DOHH2 (cell line): ENCODE data around the gene TXNL4B.
"Not testable (repeated sequence)": the region's sequence is repeated elsewhere in the genome, so short reads cannot be mapped to it uniquely, and the experiment has no call there.

ENCODE experiments used
- H3F3A ChIP-seq: fragments of 200-600 bp; sonication (generic), shearing (Covaris generic); 2 replicates; pipeline ENCODE4 v1.6.0; 2016; ENCODE audit warnings: antibody characterized with exemption, mild to moderate bottlenecking; ENCODE audit not compliant: control insufficient read depth, insufficient read depth
- H3K27ac ChIP-seq: fragments of 200-600 bp; sonication (generic); 2 replicates; pipeline ENCODE4 v1.5.1; 2014; ENCODE audit warnings: low read depth, mild to moderate bottlenecking, low read length, moderate library complexity
- H3K27me3 ChIP-seq: fragments of 200-600 bp; sonication (generic); 2 replicates; pipeline ENCODE4 v1.6.1; 2014; ENCODE audit warnings: mild to moderate bottlenecking, low read length, mixed read lengths; ENCODE audit not compliant: control insufficient read depth
- H3K36me3 ChIP-seq: fragments of 200-600 bp; sonication (generic); 2 replicates; pipeline ENCODE4 v1.6.1; 2014; ENCODE audit warnings: mild to moderate bottlenecking, low read length, moderate library complexity, mixed read lengths; ENCODE audit not compliant: control insufficient read depth
- H3K4me1 ChIP-seq: fragments of 200-600 bp; sonication (generic); 2 replicates; pipeline ENCODE4 v1.6.1; 2014; ENCODE audit warnings: mild to moderate bottlenecking, low read length, mixed read lengths; ENCODE audit not compliant: control insufficient read depth
- H3K4me2 ChIP-seq: fragments of 200-600 bp; sonication (generic); 2 replicates; pipeline ENCODE4 v1.6.0; 2014; ENCODE audit warnings: mild to moderate bottlenecking, low read length, moderate library complexity
- H3K4me3 ChIP-seq: fragments of 200-600 bp; sonication (generic); 2 replicates; pipeline ENCODE4 v1.5.1; 2014; ENCODE audit warnings: mild to moderate bottlenecking, low read length, mixed read lengths
- H3K79me2 ChIP-seq: fragments of 200-600 bp; sonication (generic); 2 replicates; pipeline ENCODE4 v1.6.1; 2014; ENCODE audit warnings: mild to moderate bottlenecking, low read length, mixed read lengths; ENCODE audit not compliant: control insufficient read depth
- H3K9me2 ChIP-seq: fragments of 200-600 bp; sonication (generic); replicated peaks from 2 replicates; pipeline ENCODE4 v1.6.1; 2014; ENCODE audit warnings: mild to moderate bottlenecking, low read length, mixed read lengths; ENCODE audit not compliant: control insufficient read depth
- H3K9me3 ChIP-seq: fragments of 200-600 bp; sonication (generic); 2 replicates; pipeline ENCODE4 v1.6.1; 2014; ENCODE audit warnings: antibody characterized with exemption, low read length, mixed read lengths; ENCODE audit not compliant: control insufficient read depth, insufficient read depth
- H4K20me1 ChIP-seq: fragments of 200-600 bp; sonication (generic); 2 replicates; pipeline ENCODE4 v1.6.0; 2014; ENCODE audit warnings: low read depth, mild to moderate bottlenecking, antibody characterized with exemption, low read length, moderate library complexity; ENCODE audit not compliant: control insufficient read depth, insufficient read depth
- CTCF ChIP-seq: fragments of 200-600 bp; sonication (generic); IDR thresholded peaks from one replicate; pipeline ENCODE4 v1.5.1; 2014; ENCODE audit warnings: antibody characterized with exemption, mild to moderate bottlenecking, low read depth, low read length; ENCODE audit not compliant: poor library complexity, severe bottlenecking
- EZH2phosphoT487 ChIP-seq: fragments of 200-600 bp; sonication (generic); IDR thresholded peaks from 2 replicates; pipeline ENCODE4 v1.6.1; 2017; ENCODE audit warnings: borderline replicate concordance, mild to moderate bottlenecking, antibody characterized with exemption, low read length, moderate library complexity, mixed read lengths

Gene TXNL4B

GRCh38 chr16:72085002-72085401, 8.4 kb downstream of the TXNL4B start:
- H3K4me2 ChIP-seq: no peak overlapping the region
- no peak for TF ChIP-seq EZH2phosphoT487
- TF ChIP-seq CTCF: no peak
- H3K36me3 ChIP-seq: peaks cover 51% of the 10 kb centered on the region
- H3K27ac ChIP-seq: no peak overlapping the region
- no peaks in the 10 kb centered on the region for H4K20me1 ChIP-seq
- no peaks in the 10 kb centered on the region for H3K4me1 ChIP-seq
- no peaks in the 10 kb centered on the region for H3K79me2 ChIP-seq
- no peaks in the 10 kb centered on the region for H3F3A ChIP-seq
- no peaks in the 10 kb centered on the region for H3K27me3 ChIP-seq
- H3K4me3 ChIP-seq: no peak overlapping the region
- no peaks in the 10 kb centered on the region for H3K9me2 ChIP-seq
- H3K9me3 ChIP-seq: peaks cover 10% of the 10 kb centered on the region; the same call in 1 of the 2 replicates

GRCh38 chr16:72084445-72084844, 9.0 kb downstream of the TXNL4B start:
- Histone ChIP-seq H3K27ac (no peak overlapping the region), H3K36me3 (peaks cover 45% of the 10 kb centered on the region), H3K27me3 (no peaks in the 10 kb centered on the region), H4K20me1 (no peaks in the 10 kb centered on the region), H3K4me3 (no peak overlapping the region), H3K4me1 (no peaks in the 10 kb centered on the region), H3F3A (no peaks in the 10 kb centered on the region), H3K4me2 (no peak overlapping the region), H3K9me2 (no peaks in the 10 kb centered on the region), H3K9me3 (peaks cover 10% of the 10 kb centered on the region; the same call in 1 of the 2 replicates), H3K79me2 (no peaks in the 10 kb centered on the region)
- TF ChIP-seq EZH2phosphoT487 (no peak), CTCF (no peak)

GRCh38 chr16:72083778-72084404, 9.5 kb downstream of the TXNL4B start:
- Histone ChIP-seq H3K36me3 (peaks cover 40% of the 10 kb centered on the region), H3K27me3 (no peaks in the 10 kb centered on the region), H3K79me2 (no peaks in the 10 kb centered on the region), H3K4me3 (no peak overlapping the region), H3K4me1 (no peaks in the 10 kb centered on the region), H3K9me3 (peaks cover 10% of the 10 kb centered on the region; the same call in 1 of the 2 replicates), H3K9me2 (no peaks in the 10 kb centered on the region), H4K20me1 (no peaks in the 10 kb centered on the region), H3K27ac (no peak overlapping the region), H3K4me2 (no peak overlapping the region), H3F3A (no peaks in the 10 kb centered on the region)
- TF ChIP-seq EZH2phosphoT487: no peak
- TF ChIP-seq CTCF: no peak

- not testable (repeated sequence) for H3K9me3 ChIP-seq, H3K27ac ChIP-seq, H3K4me3 ChIP-seq, H4K20me1 ChIP-seq, H3K9me2 ChIP-seq, H3K79me2 ChIP-seq, H3K27me3 ChIP-seq, H3K36me3 ChIP-seq, H3K4me2 ChIP-seq, H3F3A ChIP-seq, H3K4me1 ChIP-seq
Measured at GRCh38 chr16:72076991-72077706, 16.3 kb downstream of the TXNL4B start.

GRCh38 chr16:72075067-72075466, 18.4 kb downstream of the TXNL4B start:
- not testable (repeated sequence) for H3K27ac ChIP-seq, H3K4me1 ChIP-seq, H3K79me2 ChIP-seq, H3K4me3 ChIP-seq, H3K9me3 ChIP-seq, H3K9me2 ChIP-seq, H3K4me2 ChIP-seq, H3F3A ChIP-seq, H4K20me1 ChIP-seq, H3K36me3 ChIP-seq, H3K27me3 ChIP-seq
